H9 (cell line): Measurements from ENCODE around the gene PTK7. TPM values are rescaled to one million over a fixed set of nuclear protein-coding genes. Genes with fewer than 3 reads are reported as not detected.

Source experiments
- DNase-seq: peaks from one replicate; pipeline ENCODE4 v3.0.0-alpha.2; 2017
- H2AFZ ChIP-seq: one replicate; pipeline ENCODE4 v1.6.1; 2013; ENCODE audit warnings: mild to moderate bottlenecking, low read length, control low read depth, moderate library complexity
- H2AK5ac ChIP-seq: 2 replicates; pipeline ENCODE4 v1.6.1; 2013; ENCODE audit warnings: low read length, control low read depth, mixed read lengths; ENCODE audit not compliant: insufficient read length
- H2BK120ac ChIP-seq: one replicate; pipeline ENCODE4 v1.6.1; 2013; ENCODE audit warnings: low read depth, mild to moderate bottlenecking, low read length, control low read depth, inconsistent platforms; ENCODE audit not compliant: poor library complexity, severe bottlenecking
- H2BK12ac ChIP-seq: 2 replicates; pipeline ENCODE4 v1.6.1; 2013; ENCODE audit warnings: low read length, control low read depth, mixed read lengths, low read depth; ENCODE audit not compliant: insufficient read length
- H2BK15ac ChIP-seq: 2 replicates; pipeline ENCODE4 v1.6.1; 2013; ENCODE audit warnings: low read depth, low read length, control low read depth
- H2BK20ac ChIP-seq: one replicate; pipeline ENCODE4 v1.6.1; 2013; ENCODE audit warnings: low read depth, mild to moderate bottlenecking, low read length, control low read depth, inconsistent platforms; ENCODE audit not compliant: poor library complexity, severe bottlenecking
- H2BK5ac ChIP-seq: 2 replicates; pipeline ENCODE4 v1.6.1; 2013; ENCODE audit warnings: low read length, control low read depth, mixed read lengths; ENCODE audit not compliant: insufficient read length
- H3K14ac ChIP-seq: 2 replicates; pipeline ENCODE4 v1.6.1; 2013; ENCODE audit warnings: low read length, control low read depth; ENCODE audit not compliant: insufficient read depth
- H3K18ac ChIP-seq: 2 replicates; pipeline ENCODE4 v1.6.1; 2013; ENCODE audit warnings: low read depth, mild to moderate bottlenecking, mixed read lengths, low read length, control low read depth; ENCODE audit not compliant: insufficient read length
- H3K23ac ChIP-seq: 2 replicates; pipeline ENCODE4 v1.6.1; 2013; ENCODE audit warnings: low read length, control low read depth, mixed read lengths, low read depth; ENCODE audit not compliant: insufficient read length
- H3K23me2 ChIP-seq: 2 replicates; pipeline ENCODE4 v1.6.1; 2013; ENCODE audit warnings: low read depth, mild to moderate bottlenecking, mixed read lengths, low read length, control low read depth; ENCODE audit not compliant: insufficient read length, poor library complexity, severe bottlenecking
- H3K27ac ChIP-seq: 2 replicates; pipeline ENCODE4 v1.5.1; 2013; ENCODE audit warnings: low read length, control low read depth, mixed read lengths, low read depth; ENCODE audit not compliant: insufficient read length
- H3K27me3 ChIP-seq: 2 replicates; pipeline ENCODE4 v1.6.1; 2013; ENCODE audit warnings: low read length, control low read depth, inconsistent platforms; ENCODE audit not compliant: insufficient read depth
- H3K4ac ChIP-seq: 2 replicates; pipeline ENCODE4 v1.6.1; 2013; ENCODE audit warnings: low read depth, mild to moderate bottlenecking, control low read depth, inconsistent platforms, low read length, moderate library complexity
- H3K4me1 ChIP-seq: 2 replicates; pipeline ENCODE4 v1.6.1; 2013; ENCODE audit warnings: low read length, control low read depth, inconsistent platforms; ENCODE audit not compliant: insufficient read depth
- H3K4me2 ChIP-seq: 2 replicates; pipeline ENCODE4 v1.6.1; 2013; ENCODE audit warnings: low read length, control low read depth, mixed read lengths; ENCODE audit not compliant: insufficient read length, insufficient read depth
- H3K56ac ChIP-seq: 2 replicates; pipeline ENCODE4 v1.6.1; 2013; ENCODE audit warnings: low read depth, mild to moderate bottlenecking, mixed read lengths, low read length, control low read depth; ENCODE audit not compliant: insufficient read length
- H3K79me1 ChIP-seq: 2 replicates; pipeline ENCODE4 v1.6.1; 2013; ENCODE audit warnings: low read depth, mild to moderate bottlenecking, moderate library complexity, low read length, control low read depth, inconsistent platforms; ENCODE audit not compliant: insufficient read depth, poor library complexity, severe bottlenecking
- H3K79me2 ChIP-seq: 2 replicates; pipeline ENCODE4 v1.6.1; 2013; ENCODE audit warnings: low read length, control low read depth, inconsistent platforms; ENCODE audit not compliant: insufficient read depth
- H3K9ac ChIP-seq: 2 replicates; pipeline ENCODE4 v1.6.1; 2013; ENCODE audit warnings: low read length, control low read depth, mixed read lengths; ENCODE audit not compliant: insufficient read length; ENCODE audit errors: extremely low read depth
- H3K9me3 ChIP-seq: one replicate; pipeline ENCODE4 v1.6.1; 2013; ENCODE audit warnings: low read depth, low read length, inconsistent platforms; ENCODE audit not compliant: control insufficient read depth
- H3T11ph ChIP-seq: one replicate; pipeline ENCODE4 v1.6.1; 2013; ENCODE audit warnings: mild to moderate bottlenecking, low read length, control low read depth, inconsistent platforms
- H4K20me1 ChIP-seq: one replicate; pipeline ENCODE4 v1.6.1; 2013; ENCODE audit not compliant: control insufficient read depth, insufficient read length, insufficient read depth
- H4K5ac ChIP-seq: 2 replicates; pipeline ENCODE4 v1.6.1; 2013; ENCODE audit warnings: low read depth, mild to moderate bottlenecking, mixed read lengths, low read length, control low read depth; ENCODE audit not compliant: insufficient read length
- H4K8ac ChIP-seq: replicated peaks from 2 replicates; pipeline ENCODE4 v1.6.1; 2013; ENCODE audit warnings: low read length, control low read depth, mixed read lengths, low read depth; ENCODE audit not compliant: insufficient read length
- H4K91ac ChIP-seq: 2 replicates; pipeline ENCODE4 v1.6.1; 2013; ENCODE audit warnings: low read depth, mild to moderate bottlenecking, moderate library complexity, mixed read lengths, low read length, control low read depth; ENCODE audit not compliant: insufficient read length
- H3K27ac Mint-ChIP-seq, 3 experiments: 2 replicates in 2 of 3; 3 replicates in 1 of 3; pipeline ENCODE4 v1.8.0; 2020 to 2021; ENCODE audit warnings: mixed read lengths in 3 of 3, mild to moderate bottlenecking in 1 of 3, moderate library complexity in 1 of 3
- H3K27me3 Mint-ChIP-seq: 2 replicates; pipeline ENCODE4 v1.8.0; 2021; ENCODE audit warnings: low read depth, mild to moderate bottlenecking, moderate library complexity, mixed read lengths
- H3K36me3 Mint-ChIP-seq, 3 experiments: 2 replicates in 2 of 3; 3 replicates in 1 of 3; pipeline ENCODE4 v1.8.0; 2020 to 2021; ENCODE audit warnings: low read depth in 3 of 3, mixed read lengths in 3 of 3; ENCODE audit not compliant: insufficient read depth in 1 of 3
- H3K4me1 Mint-ChIP-seq, 2 experiments: 2 replicates each; pipeline ENCODE4 v1.8.0; 2020; ENCODE audit warnings: mixed read lengths in 2 of 2
- H3K4me3 Mint-ChIP-seq, 2 experiments: 2 replicates in 1 of 2; 3 replicates in 1 of 2; pipeline ENCODE4 v1.8.0; 2020 to 2021; ENCODE audit warnings: mild to moderate bottlenecking in 2 of 2, mixed read lengths in 2 of 2, moderate library complexity in 1 of 2
- H3K9me3 Mint-ChIP-seq, 2 experiments: 2 replicates in 1 of 2; 3 replicates in 1 of 2; pipeline ENCODE4 v1.8.0; 2020; ENCODE audit warnings: mild to moderate bottlenecking in 2 of 2, mixed read lengths in 2 of 2, moderate library complexity in 1 of 2
- CTCF ChIP-seq: fragments of 200-600 bp; sonication (generic); conservative IDR thresholded peaks from 3 replicates; pipeline ENCODE4 v1.8.0; 2021; ENCODE audit warnings: antibody characterized with exemption, mild to moderate bottlenecking
- WGBS: extraction: QIAGEN DNeasy Blood & Tissue Kit; methylation state at CpG from one replicate; pipeline ENCODE4 v1.1.7; 2013; ENCODE audit warnings: missing lambda C conversion rate, low lambda C conversion rate, mixed read lengths; ENCODE audit not compliant: insufficient read length; ENCODE audit errors: extremely low coverage; 5-methylcytosine and 5-hydroxymethylcytosine counted together
- total RNA-seq: library from RNA; stranded (reverse); gene quantifications from 2 replicates; pipeline ENCODE4 v1.2.1, GENCODE V29; 2021

Gene PTK7
- total RNA-seq, 1 experiment from 2014 or later, result 128 TPM

GRCh38 chr6:43096451-43097097 is 20.5 kb downstream of the PTK7 start:
- H3K23me2 ChIP-seq, result no peaks in the 10 kb centered on the region
- peaks cover 17% of the 10 kb centered on the region for H3K4me1 ChIP-seq
- no peaks in the 10 kb centered on the region for H3K79me1 ChIP-seq
- H4K91ac ChIP-seq, result no peak overlapping the region
- no CpG with 5 or more reads among the region's 8 CpGs for WGBS
- H3K56ac ChIP-seq, result no peak overlapping the region
- TF ChIP-seq CTCF, result no peak
- H3K18ac ChIP-seq, result no peak overlapping the region
- H3K4ac ChIP-seq, result no peak overlapping the region
- no peaks in the 10 kb centered on the region for H3K9me3 ChIP-seq
- peak; percentile 66 for DNase-seq
- no peak overlapping the region for H3K9ac ChIP-seq
- no peak overlapping the region for H2BK5ac ChIP-seq
- no peak overlapping the region for H3K27ac ChIP-seq
- H3K9me3 Mint-ChIP-seq, result no peaks in the 10 kb centered on the region
- no peak overlapping the region for H4K5ac ChIP-seq
- H4K8ac ChIP-seq, result no peak overlapping the region
- H3K23ac ChIP-seq, result no peak overlapping the region
- peaks cover 46 to 53% of the 10 kb centered on the region in 2 experiments for H3K4me1 Mint-ChIP-seq
- peak overlapping the region; percentile 77 to 96 (median 92); a peak in 6 of 7 replicates for H3K27ac Mint-ChIP-seq
- H3T11ph ChIP-seq, result no peak overlapping the region
- H2BK12ac ChIP-seq, result no peak overlapping the region
- H2AK5ac ChIP-seq, result no peak overlapping the region
- no peak overlapping the region; the same call in 1 of the 2 replicates for H3K14ac ChIP-seq
- no peaks in the 10 kb centered on the region for H3K27me3 ChIP-seq
- no peaks in the 10 kb centered on the region for H4K20me1 ChIP-seq
- no peaks in the 10 kb centered on the region for H3K36me3 Mint-ChIP-seq
- H3K27me3 Mint-ChIP-seq, result no peaks in the 10 kb centered on the region
- H2BK20ac ChIP-seq, result no peak overlapping the region
- peak overlapping the region in 1 of 2 experiments; percentile 38; a peak in 2 of 5 replicates for H3K4me3 Mint-ChIP-seq
- no peak overlapping the region for H2AFZ ChIP-seq
- no peak overlapping the region for H2BK15ac ChIP-seq
- H2BK120ac ChIP-seq, result no peak overlapping the region
- H3K4me2 ChIP-seq, result no peak overlapping the region
- peaks cover 7% of the 10 kb centered on the region; the same call in 1 of the 2 replicates for H3K79me2 ChIP-seq
